Measurements from ENCODE around the gene VSX1. TPM values are rescaled to one million over a fixed set of nuclear protein-coding genes. Genes with fewer than 3 reads are reported as not detected.

VSX1 gene
- total and polyA plus RNA-seq, 2 of the 4 experiments (the other 2 are of a cell fraction), result not detected

GRCh38 chr20:25050082-25050481, 31.9 kb downstream of the VSX1 start:
- H2BK20ac ChIP-seq (ENCODE audit: low read depth, low read length), result no peak overlapping the region
- H3K4me3 ChIP-seq (ENCODE audit: insufficient read depth, low read depth, low read length), result no peak overlapping the region
- no peak overlapping the region for H3K56ac ChIP-seq (ENCODE audit: extremely low read depth, insufficient read depth, low read length)
- H4K20me1 ChIP-seq (ENCODE audit: insufficient read depth, low read length), result 0 out of 2 replicates have a peak, but pooled peaks cover 7% of the 10 kb centered on the region
- no peak overlapping the region for H4K5ac ChIP-seq (ENCODE audit: low read depth, low read length)
- dilution Hi-C loops (cut with HindIII; ENCODE audit: low sequenced_read_pairs, unreplicated experiment), result no loop called here
- ChIA-PET POLR2A (ENCODE audit: unreplicated experiment) (no interaction called here), CTCF (no interaction called here)
- no peak overlapping the region for H3K18ac ChIP-seq (ENCODE audit: low read depth, low read length)
- BruUV-seq (replicated peaks), result no TSS peak
- no peak overlapping the region for H3K14ac ChIP-seq (replicated peaks; ENCODE audit: low read depth, low read length)
- intact Hi-C loops (cut with micrococcal nuclease), result no loop called here
- TF ChIP-seq SMC3 (IDR thresholded peaks at IDR 0.05; ENCODE audit: low read depth, low read length) (no peak), CTCF (conservative IDR thresholded peaks at IDR 0.05; ENCODE audit: low read depth, low read length) (no peak), RCOR1 (IDR thresholded peaks at IDR 0.05; ENCODE audit: insufficient replicate concordance, low read length) (no peak), POLR2A (IDR thresholded peaks at IDR 0.05; ENCODE audit: low read depth, low read length) (no peak), USF2 (IDR thresholded peaks at IDR 0.05; ENCODE audit: low read depth, low read length) (no peak), MAFK (IDR thresholded peaks at IDR 0.05; ENCODE audit: low read depth, low read length) (no peak), ELK1 (IDR thresholded peaks at IDR 0.05; ENCODE audit: borderline replicate concordance, low read depth, low read length) (no peak), CEBPB (IDR thresholded peaks at IDR 0.05; ENCODE audit: low read depth, low read length) (no peak), NFE2L2 (IDR thresholded peaks at IDR 0.05; ENCODE audit: low read depth, low read length) (no peak), RAD21 (IDR thresholded peaks at IDR 0.05; ENCODE audit: low read length) (no peak)
- no peaks in the 10 kb centered on the region for H3K9me3 ChIP-seq (ENCODE audit: control insufficient read depth, insufficient read depth, low read length)
- peaks cover 3% of the 10 kb centered on the region; the same call in 1 of the 2 replicates for H3K4me1 ChIP-seq (ENCODE audit: control insufficient read depth, insufficient read depth, low read length)
- 83% methylated on average over 1 of the region's 7 CpGs; no CpG with 5 or more reads in 1 of the 2 experiments for WGBS, 2 experiments (ENCODE audit: extremely low coverage in 2 of 2, insufficient read length in 1 of 2)
- no peak overlapping the region for H3K4me2 ChIP-seq (ENCODE audit: low read depth, low read length)
- H3K36me3 ChIP-seq (ENCODE audit: control insufficient read depth, insufficient read depth, low read length), result no peaks in the 10 kb centered on the region
- H3K9ac ChIP-seq (ENCODE audit: low read depth, low read length), result no peak overlapping the region
- H2AFZ ChIP-seq (replicated peaks; ENCODE audit: low read length, poor library complexity), result no peak overlapping the region
- H3K4ac ChIP-seq (ENCODE audit: low read depth, low read length), result no peak overlapping the region
- H4K8ac ChIP-seq (ENCODE audit: low read depth in 2 of 2, low read length in 2 of 2), result no peak overlapping the region
- no peak for DNase-seq
- no peak overlapping the region for H4K91ac ChIP-seq (ENCODE audit: insufficient read depth, low read depth, low read length)
- H2AK9ac ChIP-seq (replicated peaks; ENCODE audit: low read depth, low read length, poor library complexity), result no peak overlapping the region
- H3K27me3 ChIP-seq (ENCODE audit: control insufficient read depth, insufficient read depth, low read length), result peaks cover 33% of the 10 kb centered on the region; the same call in 1 of the 2 replicates
- H2BK5ac ChIP-seq (ENCODE audit: low read depth, low read length, poor library complexity, severe bottlenecking), result no peak overlapping the region
- H3K23ac ChIP-seq (ENCODE audit: low read depth, low read length), result no peak overlapping the region
- no peak overlapping the region for H2AK5ac ChIP-seq (ENCODE audit: low read depth, low read length)
- H3K79me1 ChIP-seq (ENCODE audit: low read depth in 1 of 2, low read length in 2 of 2), result no peaks in the 10 kb centered on the region
- in situ Hi-C loops (cut with MboI; ENCODE audit: low sequenced_read_pairs), result no loop called here
- H2BK120ac ChIP-seq (ENCODE audit: low read depth, low read length), result no peak overlapping the region
- no peak overlapping the region for H3K27ac ChIP-seq (ENCODE audit: insufficient read depth, low read length)
- H2BK15ac ChIP-seq (ENCODE audit: low read depth, low read length), result no peak overlapping the region
- H3K9me1 ChIP-seq (ENCODE audit: insufficient read depth, low read length), result peaks cover 2% of the 10 kb centered on the region; the same call in 1 of the 2 replicates
- no peak for ATAC-seq (ENCODE audit: low read depth)

Measured in IMR-90 (cell line).